Measurements from ENCODE around the gene CAMKMT. TPM values are rescaled to one million over a fixed set of nuclear protein-coding genes. Genes with fewer than 3 reads are reported as not detected.

The CAMKMT gene
- total RNA-seq, 1 donor from 2014 or later = 5.8 TPM

DNA sequence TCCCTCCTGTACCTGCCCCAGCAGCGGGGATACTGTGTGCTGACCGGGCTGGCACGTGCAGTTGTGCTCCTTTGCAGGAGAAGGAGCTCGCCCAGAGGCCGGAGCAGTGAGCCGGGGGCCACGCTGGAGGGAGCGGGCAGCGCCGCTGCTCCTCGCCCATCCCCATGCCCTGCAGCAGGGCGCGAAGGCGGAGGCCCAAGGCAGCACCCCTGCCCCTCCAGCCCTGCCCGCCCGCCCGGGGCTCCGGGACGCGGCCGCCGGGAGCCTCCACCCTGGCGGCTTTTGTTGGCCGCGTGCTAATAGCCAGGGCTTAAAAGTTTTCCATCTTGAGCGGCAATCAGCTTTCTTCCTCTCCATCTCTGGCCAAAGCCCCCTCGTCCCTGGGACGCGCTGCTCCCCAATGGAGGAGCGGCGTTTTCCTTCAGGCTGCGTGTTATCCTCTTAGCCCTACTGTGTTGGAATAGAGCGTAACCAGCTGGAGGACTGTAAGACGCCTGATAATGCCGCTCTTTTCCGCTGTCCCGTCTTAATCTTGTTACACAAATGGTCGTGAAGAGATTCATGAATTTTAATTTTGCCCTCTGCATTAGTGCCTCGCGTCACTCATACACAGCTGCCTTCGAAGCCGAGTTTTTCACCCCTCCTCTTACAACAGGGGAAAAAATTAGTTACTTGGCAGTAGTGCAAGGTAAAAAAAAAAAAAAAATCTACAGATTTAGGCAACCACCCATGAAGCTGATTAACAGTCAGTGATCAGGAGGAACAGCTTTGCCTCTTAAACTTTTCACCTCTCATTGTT, 406.9 kb downstream of the CAMKMT start:
- Histone ChIP-seq H3K36me3 (ENCODE audit: control insufficient read depth, insufficient read depth, low read length) (no peaks in the 10 kb centered on the region), H3K4me3 (ENCODE audit: low read depth, low read length) (no peak overlapping the region), H3K27me3 (ENCODE audit: control insufficient read depth, insufficient read depth, low read length) (peaks cover 16% of the 10 kb centered on the region)
- no peak for DNase-seq (ENCODE audit: low read depth)
- TF ChIP-seq, protein P1, sequence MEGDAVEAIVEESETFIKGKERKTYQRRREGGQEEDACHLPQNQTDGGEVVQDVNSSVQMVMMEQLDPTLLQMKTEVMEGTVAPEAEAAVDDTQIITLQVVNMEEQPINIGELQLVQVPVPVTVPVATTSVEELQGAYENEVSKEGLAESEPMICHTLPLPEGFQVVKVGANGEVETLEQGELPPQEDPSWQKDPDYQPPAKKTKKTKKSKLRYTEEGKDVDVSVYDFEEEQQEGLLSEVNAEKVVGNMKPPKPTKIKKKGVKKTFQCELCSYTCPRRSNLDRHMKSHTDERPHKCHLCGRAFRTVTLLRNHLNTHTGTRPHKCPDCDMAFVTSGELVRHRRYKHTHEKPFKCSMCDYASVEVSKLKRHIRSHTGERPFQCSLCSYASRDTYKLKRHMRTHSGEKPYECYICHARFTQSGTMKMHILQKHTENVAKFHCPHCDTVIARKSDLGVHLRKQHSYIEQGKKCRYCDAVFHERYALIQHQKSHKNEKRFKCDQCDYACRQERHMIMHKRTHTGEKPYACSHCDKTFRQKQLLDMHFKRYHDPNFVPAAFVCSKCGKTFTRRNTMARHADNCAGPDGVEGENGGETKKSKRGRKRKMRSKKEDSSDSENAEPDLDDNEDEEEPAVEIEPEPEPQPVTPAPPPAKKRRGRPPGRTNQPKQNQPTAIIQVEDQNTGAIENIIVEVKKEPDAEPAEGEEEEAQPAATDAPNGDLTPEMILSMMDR (IDR thresholded peaks at IDR 0.05; ENCODE audit: insufficient read depth, low read length, poor library complexity, severe bottlenecking) = no peak

DNA sequence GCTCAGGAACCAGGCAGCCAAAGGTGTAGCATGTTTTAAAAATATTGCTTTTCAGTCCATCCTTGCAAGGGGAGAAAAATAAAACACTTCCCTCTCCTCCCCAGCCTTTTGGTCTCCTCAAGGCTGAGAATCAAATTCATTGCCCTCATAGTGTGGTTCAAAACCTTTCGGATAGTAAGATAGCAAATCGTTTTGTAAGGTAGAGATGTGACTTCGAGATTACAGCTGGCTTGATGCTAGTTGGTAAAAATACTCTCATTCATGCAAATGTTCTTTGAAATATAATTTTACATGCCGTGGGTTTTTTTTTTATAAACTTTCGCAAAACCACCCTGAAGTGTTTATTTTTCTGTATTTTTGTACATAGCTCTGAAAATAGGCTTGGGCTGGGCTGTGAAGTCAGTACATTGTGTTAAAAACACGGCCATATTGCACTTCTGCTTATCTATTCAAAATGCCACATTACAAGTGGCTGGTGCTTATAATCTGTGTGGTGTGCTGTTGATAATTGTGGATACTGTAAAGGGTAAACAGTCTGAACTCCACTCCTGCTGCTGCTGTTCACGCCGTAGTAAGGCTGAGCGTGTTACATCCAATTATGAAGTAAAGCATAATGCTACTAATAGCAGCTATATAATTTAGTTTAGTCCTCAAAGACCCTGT, 407.7 kb downstream of the CAMKMT start:
- H3K36me3 ChIP-seq (ENCODE audit: control insufficient read depth, insufficient read depth, low read length) = no peaks in the 10 kb centered on the region
- TF ChIP-seq, protein P1 (IDR thresholded peaks at IDR 0.05; ENCODE audit: insufficient read depth, low read length, poor library complexity, severe bottlenecking) = no peak
- no peak for DNase-seq (ENCODE audit: low read depth)
- no peak overlapping the region for H3K4me3 ChIP-seq (ENCODE audit: low read depth, low read length)
- peaks cover 16% of the 10 kb centered on the region for H3K27me3 ChIP-seq (ENCODE audit: control insufficient read depth, insufficient read depth, low read length)

DNA sequence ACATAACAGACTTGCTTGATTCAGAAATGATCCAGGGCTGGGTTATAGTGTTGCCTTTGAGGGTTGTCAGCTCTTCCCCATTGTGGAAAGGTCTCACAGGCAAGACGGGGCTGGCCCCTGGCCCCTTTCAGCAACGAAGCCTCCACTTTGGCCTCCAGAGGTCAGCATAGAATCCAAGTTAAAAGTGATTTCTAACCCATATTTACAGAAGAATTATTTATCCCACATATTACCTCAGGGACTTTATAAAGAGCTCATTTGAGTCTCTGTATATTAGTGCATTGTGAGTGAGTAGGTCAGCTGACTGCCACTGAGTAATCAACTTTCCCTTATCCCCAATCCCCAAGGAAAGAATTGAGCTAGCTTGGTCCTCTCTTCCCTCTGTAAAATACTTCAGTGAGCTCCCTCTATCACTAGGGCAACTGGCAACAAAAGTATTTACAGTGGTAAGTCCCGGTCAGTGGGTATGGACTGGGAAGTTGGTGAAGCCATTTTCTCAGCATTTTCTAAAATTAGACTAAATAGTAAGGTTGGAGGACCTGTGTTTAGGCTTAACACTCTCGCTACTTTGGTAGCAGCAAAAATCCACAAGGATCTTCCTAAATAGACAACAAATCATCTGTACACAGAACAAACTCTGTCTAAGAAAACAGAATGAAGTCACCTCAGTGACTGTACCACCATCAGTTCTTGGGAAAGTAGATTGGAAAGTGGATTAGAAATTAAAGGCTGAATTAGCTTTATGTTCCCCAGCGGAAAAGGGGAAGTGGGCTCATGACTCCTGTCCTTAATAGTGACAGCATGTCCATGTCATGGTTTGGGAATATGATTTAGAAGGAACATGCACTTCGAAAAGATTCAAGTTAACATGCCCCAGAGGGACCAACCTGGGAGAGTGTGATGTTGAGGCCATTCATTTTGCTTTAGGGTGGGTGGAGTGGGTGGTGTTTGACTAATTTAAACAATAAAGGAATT, 408.8 kb downstream of the CAMKMT start:
- Histone ChIP-seq H3K36me3 (ENCODE audit: control insufficient read depth, insufficient read depth, low read length) (no peaks in the 10 kb centered on the region), H3K4me3 (ENCODE audit: low read depth, low read length) (no peak overlapping the region), H3K27me3 (ENCODE audit: control insufficient read depth, insufficient read depth, low read length) (peaks cover 16% of the 10 kb centered on the region)
- TF ChIP-seq, protein P1 (IDR thresholded peaks at IDR 0.05; ENCODE audit: insufficient read depth, low read length, poor library complexity, severe bottlenecking) = no peak
- DNase-seq (ENCODE audit: low read depth) = no peak

DNA sequence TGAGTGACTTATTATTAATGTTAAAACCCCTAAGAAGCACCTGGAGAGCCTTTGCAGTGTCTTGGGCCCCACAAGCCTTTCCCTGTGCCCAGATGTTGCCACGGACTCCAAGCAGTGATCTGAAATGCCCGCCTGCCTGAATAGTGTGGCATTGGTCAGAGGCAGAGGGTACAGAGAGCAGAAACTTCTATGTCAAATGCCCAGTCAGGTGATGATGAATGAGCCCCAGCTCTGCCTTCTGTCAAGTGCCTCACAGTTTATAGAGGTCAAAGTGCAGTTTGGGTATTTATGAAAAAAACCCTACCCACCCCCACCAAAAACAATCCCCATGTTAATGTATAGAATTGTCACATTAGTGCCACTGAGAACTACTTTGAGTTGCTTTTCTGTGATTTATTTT, 409.8 kb downstream of the CAMKMT start:
- TF ChIP-seq, protein P1 (IDR thresholded peaks at IDR 0.05; ENCODE audit: insufficient read depth, low read length, poor library complexity, severe bottlenecking) = no peak
- peaks cover 16% of the 10 kb centered on the region for H3K27me3 ChIP-seq (ENCODE audit: control insufficient read depth, insufficient read depth, low read length)
- no peak overlapping the region for H3K4me3 ChIP-seq (ENCODE audit: low read depth, low read length)
- DNase-seq (ENCODE audit: low read depth) = no peak
- no peaks in the 10 kb centered on the region for H3K36me3 ChIP-seq (ENCODE audit: control insufficient read depth, insufficient read depth, low read length)

DNA sequence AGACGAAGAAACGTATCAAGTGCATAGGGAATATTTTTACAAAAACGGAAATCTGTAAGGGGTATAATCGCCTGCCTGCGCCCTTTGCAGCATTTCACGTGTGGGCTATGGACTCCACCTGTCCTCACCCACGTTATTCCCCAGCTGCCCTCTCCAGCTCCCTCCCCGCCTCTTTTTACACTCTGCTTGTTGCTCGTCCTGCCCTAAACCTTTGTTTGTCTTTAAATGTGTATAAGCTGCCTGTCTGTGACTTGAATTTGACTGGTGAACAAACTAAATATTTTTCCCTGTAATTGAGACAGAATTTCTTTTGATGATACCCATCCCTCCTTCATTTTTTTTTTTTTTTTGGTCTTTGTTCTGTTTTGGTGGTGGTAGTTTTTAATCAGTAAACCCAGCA, 410.4 kb downstream of the CAMKMT start:
- Histone ChIP-seq H3K4me3 (ENCODE audit: low read depth, low read length) (no peak overlapping the region), H3K36me3 (ENCODE audit: control insufficient read depth, insufficient read depth, low read length) (no peaks in the 10 kb centered on the region), H3K27me3 (ENCODE audit: control insufficient read depth, insufficient read depth, low read length) (peaks cover 16% of the 10 kb centered on the region)
- TF ChIP-seq, protein P1 (IDR thresholded peaks at IDR 0.05; ENCODE audit: insufficient read depth, low read length, poor library complexity, severe bottlenecking) = no peak
- DNase-seq (ENCODE audit: low read depth) = no peak

Data from kidney epithelial cell (primary cell).